SKM-1 treated with dmso at 0.1 percent for 144 hours (cell line): ENCODE measurements around the gene MBTPS1.

Experiments
- DNase-seq: peaks from one replicate; lab custom pipeline; 2025; ENCODE audit not compliant: unreplicated experiment; lab: John Stamatoyannopoulos, UW

The MBTPS1 gene

GRCh38 chr16:84040226-84040822, 76.4 kb downstream of the MBTPS1 start:
- DNase-seq: no peak

DNA sequence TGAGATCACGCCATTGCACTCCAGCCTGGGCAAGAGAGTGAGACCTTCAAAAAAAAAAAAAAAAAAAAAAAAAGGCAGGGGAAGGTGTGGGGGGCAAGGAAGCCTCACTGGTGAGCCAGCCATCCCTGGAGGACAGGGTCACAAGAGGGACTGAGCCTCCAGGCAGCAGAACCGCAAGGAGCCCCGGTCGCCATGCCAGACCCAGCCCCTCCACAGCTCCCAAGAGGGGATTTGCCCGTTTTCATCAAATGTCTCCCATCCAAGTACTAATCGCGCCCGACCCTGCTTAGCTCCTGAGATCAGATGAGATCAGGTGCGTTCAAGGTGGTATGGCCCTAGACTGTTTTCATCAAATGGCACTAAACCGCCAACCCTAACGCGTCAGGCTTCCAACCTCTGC, 77.0 kb downstream of the MBTPS1 start:
- no peak for DNase-seq

GRCh38 chr16:84038469-84038868, 78.3 kb downstream of the MBTPS1 start:
- DNase-seq: no peak

DNA sequence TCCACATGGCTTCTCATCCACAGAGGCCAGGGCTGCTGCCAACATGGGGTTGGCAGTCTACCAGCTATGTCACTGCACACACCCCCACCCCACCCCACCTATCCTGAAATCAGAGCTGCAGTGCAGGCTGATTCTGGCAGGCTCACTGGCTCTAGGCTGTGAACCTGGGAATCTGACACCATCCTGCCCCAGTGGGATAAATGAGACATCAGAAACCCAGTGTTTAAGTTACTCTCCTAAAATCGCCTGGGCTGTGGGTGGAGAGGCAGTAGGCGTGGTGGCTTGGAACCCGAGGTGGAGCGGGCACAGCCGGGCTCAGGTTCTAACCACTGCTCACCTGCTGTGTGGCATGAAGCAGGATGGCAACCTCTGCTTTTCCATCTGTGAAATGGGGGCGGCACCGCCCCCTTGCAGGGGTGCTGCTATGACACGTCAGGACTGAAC, 79.7 kb downstream of the MBTPS1 start:
- no peak for DNase-seq

DNA sequence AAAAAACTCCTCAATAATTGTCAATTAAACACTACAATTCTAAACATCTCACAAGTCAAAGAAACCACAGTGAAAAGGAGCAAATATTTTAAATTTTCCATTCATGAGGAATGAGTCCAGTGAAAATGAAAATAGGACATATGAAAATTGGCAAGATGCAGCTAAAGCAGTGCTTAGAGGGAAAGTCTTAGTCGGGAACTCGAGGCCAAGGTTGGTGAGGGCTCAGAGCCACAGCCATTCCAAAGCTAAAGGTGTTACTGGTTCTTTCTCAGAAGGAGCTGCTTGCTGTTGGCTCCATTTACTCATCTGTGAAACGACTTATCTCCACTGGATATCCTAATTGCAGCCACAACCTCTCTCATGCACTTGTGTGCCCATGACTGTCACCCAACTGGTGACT, 80.6 kb downstream of the MBTPS1 start:
- DNase-seq: no peak

DNA sequence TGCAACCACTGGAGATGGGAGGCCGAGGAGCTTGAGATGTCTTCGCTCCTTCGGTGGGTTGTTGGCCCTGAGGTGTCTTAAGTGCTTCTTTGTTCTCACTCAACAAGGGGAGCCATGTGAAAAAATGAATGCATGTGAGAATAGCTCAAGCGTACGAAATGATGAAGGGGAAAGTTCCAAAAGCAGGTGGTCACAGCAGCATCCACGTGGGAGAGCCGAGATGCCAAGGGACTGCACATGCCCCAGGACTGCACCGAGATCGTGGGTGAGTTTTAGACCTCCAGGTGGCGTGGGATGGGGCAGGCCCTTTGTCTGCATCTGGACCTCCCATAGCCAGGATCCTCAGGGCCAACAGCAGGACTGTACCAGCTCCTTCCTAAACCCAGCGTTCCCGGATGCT, 82.2 kb downstream of the MBTPS1 start:
- DNase-seq: no peak

DNA sequence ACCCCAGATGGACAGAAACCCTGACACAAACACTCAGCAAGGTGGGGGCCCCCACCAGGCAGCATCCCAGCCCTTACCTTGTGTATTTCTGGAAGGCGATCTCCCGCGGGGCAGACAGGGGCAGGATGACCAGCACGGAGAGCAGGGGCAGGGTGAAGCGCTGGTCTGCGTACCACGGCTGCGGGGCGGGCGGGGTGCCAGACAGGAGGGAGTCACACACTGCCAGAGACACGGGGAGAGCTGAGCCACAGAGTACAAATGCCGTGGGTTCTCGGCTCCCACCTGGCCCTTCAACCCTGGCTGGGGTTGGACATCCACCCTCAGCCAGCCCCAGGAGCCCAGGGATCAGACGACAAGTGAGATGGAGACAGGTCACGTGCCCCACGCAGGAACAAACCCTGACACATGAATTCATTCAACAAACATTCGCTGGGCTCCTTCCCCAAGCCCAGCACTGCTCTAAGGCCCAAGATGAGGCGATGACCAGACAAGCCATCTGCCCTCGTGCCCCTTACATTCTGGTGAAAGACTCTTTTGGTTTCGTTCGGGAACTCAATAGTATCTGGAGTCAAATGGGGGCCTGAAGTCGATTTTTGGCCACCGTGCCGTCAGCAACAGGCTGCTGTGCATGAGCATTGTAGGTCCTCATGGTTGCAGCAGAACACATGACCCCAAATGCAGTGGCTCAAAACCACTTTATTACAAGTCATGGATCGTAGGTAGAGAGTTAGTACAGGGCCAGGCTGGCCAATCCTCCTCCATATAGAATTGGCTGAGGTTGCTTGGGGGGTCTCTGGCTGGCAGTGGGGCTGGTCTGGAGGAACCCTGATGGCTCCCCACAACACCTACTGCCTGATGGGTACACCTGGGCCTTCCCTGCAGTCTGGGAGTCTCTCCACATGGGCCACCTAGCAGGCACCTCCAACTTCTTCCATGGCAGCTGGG, 83.2 kb downstream of the MBTPS1 start:
- no peak for DNase-seq

DNA sequence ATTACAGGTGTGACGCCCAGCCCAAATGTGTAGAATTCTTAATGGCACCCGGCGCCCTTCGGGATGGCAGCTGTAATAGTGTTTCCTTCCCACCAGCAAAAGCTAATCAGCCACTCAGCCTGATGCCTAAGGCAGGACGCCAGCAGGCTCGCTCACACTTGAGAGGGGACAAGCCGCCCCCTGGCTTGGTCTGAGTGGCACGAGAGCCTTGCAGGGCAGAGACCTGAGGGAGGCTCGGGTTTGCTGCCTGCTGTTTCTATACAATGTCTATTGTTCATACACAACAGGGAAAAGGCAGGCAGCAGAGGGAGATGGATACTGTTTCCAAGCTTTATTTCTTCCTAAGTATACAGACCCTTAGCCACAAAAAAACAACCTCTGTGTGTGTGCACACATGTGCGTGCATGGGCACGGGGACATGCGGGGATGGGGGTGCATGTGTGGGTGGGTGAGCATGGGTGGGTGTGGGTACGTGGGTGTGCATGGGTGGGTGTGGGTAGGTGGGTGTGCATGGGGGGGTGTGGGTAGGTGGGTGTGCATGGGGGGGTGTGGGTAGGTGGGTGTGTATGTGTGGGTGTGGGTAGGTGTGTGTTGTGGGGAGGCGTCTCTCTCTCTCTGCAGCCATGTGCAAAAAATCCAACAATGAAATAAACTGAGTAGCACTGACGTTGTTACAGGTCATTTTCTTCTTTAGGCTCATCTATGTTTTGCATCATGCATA, 84.1 kb downstream of the MBTPS1 start:
- DNase-seq: no peak

DNA sequence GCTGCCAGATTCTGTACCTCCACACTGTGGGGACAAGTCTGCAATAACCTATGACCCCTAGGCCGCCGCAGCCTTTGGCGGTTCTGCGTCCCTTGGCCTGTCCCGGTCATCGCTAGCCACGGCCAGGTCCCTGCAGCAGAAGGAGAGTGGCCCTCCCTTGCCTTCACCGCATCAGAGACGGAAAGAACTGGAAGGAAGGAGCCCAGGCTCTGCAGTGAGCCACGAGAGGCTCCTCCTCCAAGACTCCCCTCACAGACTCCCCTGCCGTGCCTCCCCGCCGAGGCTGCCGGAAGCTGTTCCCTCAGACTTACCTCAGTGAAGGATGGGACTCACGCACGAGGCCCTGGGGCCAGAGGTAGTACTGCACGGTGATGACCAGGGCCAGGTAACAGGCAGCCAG, 85.2 kb downstream of the MBTPS1 start:
- no peak for DNase-seq

DNA sequence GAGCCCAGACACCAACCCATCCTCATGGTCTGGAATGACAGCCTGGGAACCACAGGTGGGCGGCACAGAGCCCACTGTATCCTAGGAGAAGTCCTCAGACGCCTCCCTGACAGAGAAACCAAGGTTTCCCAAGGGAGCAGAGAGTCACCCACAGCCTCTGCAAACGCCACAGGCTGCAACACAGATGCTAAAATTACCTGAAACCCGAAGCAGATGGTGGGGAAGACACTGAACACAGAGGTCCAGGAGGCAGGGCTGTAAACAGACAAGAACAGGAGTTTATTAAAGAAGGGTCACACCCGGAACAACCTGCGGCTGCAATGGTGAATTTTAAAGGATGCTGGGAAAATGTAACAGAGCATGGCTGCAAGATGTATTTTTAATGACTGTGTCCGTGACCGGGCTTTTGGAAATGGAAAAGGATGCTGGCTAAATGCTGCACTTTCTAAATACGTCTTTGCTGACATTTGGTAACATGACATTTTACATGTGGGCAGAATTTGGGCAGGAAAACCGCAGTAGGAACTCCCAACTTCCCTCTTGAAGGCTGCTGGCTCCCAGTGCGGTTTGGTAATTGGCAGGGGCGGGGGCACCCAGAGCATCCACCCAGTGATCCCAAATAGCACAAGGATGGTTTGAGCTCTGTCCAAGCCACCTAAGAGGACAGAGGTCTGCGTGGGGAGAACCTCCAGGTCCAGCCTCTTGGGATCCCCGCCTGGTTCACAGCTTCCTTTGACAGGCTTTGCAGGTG, 87.3 kb downstream of the MBTPS1 start:
- DNase-seq: peak; percentile 43

DNA sequence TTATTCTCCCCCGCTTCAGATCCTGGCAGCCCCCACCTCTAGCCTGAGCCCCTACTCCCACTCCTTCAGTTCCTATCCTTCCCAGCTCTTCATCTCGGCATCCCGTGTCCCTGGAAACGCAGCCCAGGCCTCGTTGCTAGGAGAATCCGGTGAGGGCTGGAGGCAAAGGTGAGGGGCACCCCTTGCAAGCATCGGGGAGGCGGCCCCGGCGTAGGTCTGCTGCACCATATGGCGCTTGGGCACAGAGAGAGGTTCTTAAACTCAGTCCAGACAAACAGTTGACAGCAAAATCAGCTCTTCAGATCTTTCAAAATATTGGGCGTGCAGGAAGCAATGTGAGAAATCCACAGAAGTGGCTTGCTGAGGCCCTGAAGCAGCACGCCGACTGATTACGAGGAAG, 89.1 kb downstream of the MBTPS1 start:
- no peak for DNase-seq

GRCh38 chr16:84026606-84027005, 90.1 kb downstream of the MBTPS1 start:
- DNase-seq: no peak

DNA sequence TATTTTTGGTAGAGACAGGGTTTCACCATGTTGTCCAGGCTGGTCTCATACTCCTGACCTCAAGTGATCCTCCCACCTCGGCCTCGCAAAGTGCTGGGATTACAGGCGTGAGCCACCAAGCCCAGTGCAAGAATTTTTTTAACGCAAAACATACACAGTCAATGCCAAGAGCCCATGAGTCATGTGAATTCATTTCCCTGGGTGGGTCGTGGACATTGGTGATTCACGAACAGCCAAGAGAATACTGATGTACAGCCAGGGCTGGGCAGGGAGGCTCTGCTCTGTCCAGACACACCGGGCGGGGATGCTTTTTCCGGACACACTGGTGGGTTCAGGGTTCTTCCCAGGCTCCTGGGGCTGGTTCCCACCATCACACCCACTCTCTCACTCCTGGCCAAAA, 91.9 kb downstream of the MBTPS1 start:
- DNase-seq: no peak

DNA sequence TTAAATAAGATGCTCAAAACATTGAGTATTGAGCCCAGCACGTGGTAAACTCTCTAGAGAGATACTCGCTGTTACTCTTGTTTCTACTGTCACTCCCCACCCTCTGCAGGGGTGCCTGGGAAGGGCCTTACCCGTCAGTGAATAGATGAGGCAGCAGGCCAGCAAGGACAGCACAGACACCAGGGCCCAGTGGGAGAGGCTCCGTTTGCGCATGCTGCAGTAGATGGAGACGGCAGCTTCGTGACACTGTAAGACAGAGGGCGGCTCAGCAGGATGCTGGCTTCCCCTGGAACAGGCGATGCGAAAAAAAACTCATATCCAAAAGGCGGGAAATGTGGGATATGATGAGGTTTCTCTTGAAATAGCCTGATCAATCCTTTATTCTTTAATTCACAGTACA, 94.1 kb downstream of the MBTPS1 start:
- no peak for DNase-seq

GRCh38 chr16:84021488-84021887, 95.3 kb downstream of the MBTPS1 start:
- no peak for DNase-seq

DNA sequence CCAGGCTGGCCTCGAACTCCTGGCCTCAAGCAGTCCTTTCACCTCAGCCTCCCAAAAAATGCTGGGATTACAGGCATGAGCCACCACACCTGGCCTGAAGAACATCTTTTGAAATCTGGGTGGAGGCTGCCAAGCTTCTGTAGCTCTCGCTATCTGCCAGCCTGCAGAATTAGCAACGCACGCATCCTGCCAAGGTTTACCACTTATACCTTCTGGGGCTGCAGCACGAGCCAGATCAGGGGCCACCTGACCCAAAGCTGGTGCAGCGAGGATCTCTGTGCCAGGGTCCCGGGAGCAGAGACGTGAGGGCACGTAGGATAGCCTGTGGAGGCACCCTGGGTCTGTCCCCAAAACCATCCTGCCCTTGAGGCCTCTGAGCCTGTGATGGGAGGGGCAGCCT, 96.4 kb downstream of the MBTPS1 start:
- DNase-seq: no peak

GRCh38 chr16:84018710-84019109, 98.0 kb downstream of the MBTPS1 start:
- no peak for DNase-seq

DNA sequence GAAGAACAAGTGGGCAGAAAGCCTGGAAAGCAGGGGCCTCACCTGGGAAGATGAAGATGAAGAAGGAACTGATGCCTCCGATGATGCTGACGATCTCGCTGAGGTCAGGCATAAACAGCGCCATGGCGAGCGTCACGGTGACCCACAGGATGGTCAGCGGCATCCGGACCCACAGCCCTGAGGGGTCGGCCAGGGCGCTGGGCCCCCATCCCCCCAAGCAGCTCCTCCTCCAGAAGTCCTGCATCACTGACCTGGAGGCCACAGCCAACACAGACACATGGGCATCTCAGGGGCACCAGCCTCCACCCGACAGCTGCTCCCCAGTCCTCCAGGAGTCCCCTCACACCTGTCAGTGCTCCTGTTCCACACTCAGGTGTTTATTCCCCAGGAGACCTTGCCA, 100.3 kb downstream of the MBTPS1 start:
- no peak for DNase-seq

GRCh38 chr16:84015399-84015798, 101.3 kb downstream of the MBTPS1 start:
- DNase-seq: no peak

GRCh38 chr16:84014570-84015327, 102.0 kb downstream of the MBTPS1 start:
- no peak for DNase-seq
